Stomach (tissue), 4 donors: Measurements from ENCODE around the gene PKNOX2.

Experiments
- CTCF ChIP-seq, 7 experiments: fragments of 450-650 bp in 4 of 7; fragments of 200-600 bp in 3 of 7; sonication (generic) in 3 of 7; IDR thresholded peaks; one replicate each; pipeline ENCODE4 v1.5.1; 2016 to 2019; ENCODE audit warnings: antibody characterized with exemption in 7 of 7, control low read depth in 2 of 7, mild to moderate bottlenecking in 1 of 7
- EP300 ChIP-seq: sonication (generic); formaldehyde crosslinking; IDR thresholded peaks from one replicate; pipeline ENCODE4 v1.6.1; 2017; ENCODE audit warnings: antibody characterized with exemption

GRCh38 chr11:125341676-125342075 lies 177.1 kb downstream of the PKNOX2 start:
- TF ChIP-seq CTCF (IDR thresholded peaks at IDR 0.05) (no peak), EP300 (no peak)
